PFSK-1 (cell line): ENCODE data around the gene SLC25A28.

ENCODE experiments used
- POLR2AphosphoS5 ChIP-seq: IDR thresholded peaks from 2 replicates; pipeline ENCODE4 v1.6.1; 2012; ENCODE audit warnings: low read depth, mild to moderate bottlenecking, control low read depth, low read length, moderate library complexity
- TAF1 ChIP-seq: IDR thresholded peaks from 2 replicates; pipeline ENCODE4 v1.6.1; 2012; ENCODE audit warnings: low read length, control low read depth, borderline replicate concordance; ENCODE audit not compliant: insufficient read depth
- TF ChIP-seq, protein P1 (sequence below), 2 experiments: IDR thresholded peaks; 2 replicates each; pipeline versions ENCODE4 v1.6.1 to v1.8.0; 2011 to 2012; ENCODE audit warnings: low read depth in 2 of 2, low read length in 2 of 2, control low read depth in 1 of 2, inconsistent platforms in 1 of 2, mild to moderate bottlenecking in 1 of 2, moderate library complexity in 1 of 2; ENCODE audit not compliant: insufficient read depth in 1 of 2

DNA sequence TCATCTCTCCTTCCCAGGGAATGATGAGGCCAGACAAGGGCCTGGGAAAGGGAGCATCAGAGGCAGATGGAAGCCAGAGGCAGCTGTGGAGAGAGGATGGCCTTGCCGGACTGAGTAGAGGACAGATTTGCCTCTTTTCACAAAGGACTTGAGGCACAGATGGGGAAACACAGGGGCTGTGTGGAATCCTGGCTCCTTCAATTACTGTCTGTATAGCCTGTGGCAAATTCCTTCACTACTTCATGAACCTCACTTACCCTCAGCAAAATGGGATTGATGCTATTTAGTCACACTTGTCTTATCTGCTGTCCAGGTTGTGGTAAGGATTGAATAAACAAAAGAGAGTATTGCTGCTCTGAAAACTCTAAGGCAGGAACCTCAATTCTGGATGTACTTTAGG lies 40.3 kb downstream of the SLC25A28 start:
- TF ChIP-seq POLR2AphosphoS5 (no peak), TAF1 (no peak)
- TF ChIP-seq, protein P1, sequence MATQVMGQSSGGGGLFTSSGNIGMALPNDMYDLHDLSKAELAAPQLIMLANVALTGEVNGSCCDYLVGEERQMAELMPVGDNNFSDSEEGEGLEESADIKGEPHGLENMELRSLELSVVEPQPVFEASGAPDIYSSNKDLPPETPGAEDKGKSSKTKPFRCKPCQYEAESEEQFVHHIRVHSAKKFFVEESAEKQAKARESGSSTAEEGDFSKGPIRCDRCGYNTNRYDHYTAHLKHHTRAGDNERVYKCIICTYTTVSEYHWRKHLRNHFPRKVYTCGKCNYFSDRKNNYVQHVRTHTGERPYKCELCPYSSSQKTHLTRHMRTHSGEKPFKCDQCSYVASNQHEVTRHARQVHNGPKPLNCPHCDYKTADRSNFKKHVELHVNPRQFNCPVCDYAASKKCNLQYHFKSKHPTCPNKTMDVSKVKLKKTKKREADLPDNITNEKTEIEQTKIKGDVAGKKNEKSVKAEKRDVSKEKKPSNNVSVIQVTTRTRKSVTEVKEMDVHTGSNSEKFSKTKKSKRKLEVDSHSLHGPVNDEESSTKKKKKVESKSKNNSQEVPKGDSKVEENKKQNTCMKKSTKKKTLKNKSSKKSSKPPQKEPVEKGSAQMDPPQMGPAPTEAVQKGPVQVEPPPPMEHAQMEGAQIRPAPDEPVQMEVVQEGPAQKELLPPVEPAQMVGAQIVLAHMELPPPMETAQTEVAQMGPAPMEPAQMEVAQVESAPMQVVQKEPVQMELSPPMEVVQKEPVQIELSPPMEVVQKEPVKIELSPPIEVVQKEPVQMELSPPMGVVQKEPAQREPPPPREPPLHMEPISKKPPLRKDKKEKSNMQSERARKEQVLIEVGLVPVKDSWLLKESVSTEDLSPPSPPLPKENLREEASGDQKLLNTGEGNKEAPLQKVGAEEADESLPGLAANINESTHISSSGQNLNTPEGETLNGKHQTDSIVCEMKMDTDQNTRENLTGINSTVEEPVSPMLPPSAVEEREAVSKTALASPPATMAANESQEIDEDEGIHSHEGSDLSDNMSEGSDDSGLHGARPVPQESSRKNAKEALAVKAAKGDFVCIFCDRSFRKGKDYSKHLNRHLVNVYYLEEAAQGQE (IDR thresholded peaks at IDR 0.05; ENCODE audit: insufficient read depth in 1 of 2, low read depth in 2 of 2, low read length in 2 of 2): no peak
